H1 (cell line): ENCODE measurements around the gene GSTA2. TPM values are rescaled to one million over a fixed set of nuclear protein-coding genes. Genes with fewer than 3 reads are reported as not detected.

ENCODE experiments used
- CTCF ChIA-PET: fragments of 300-600 bp; sonication (Branson Sonifier 250); formaldehyde crosslinking; loops from one replicate; lab custom pipeline; 2021; ENCODE audit not compliant: partially characterized antibody; lab: Charles Lee
- POLR2A ChIA-PET: fragments of 300-600 bp; sonication (Branson Sonifier 250); formaldehyde crosslinking; loops from one replicate; lab custom pipeline; 2021; ENCODE audit warnings: inconsistent platforms; ENCODE audit not compliant: partially characterized antibody; lab: Charles Lee
- DNase-seq, 2 experiments: peaks; one replicate each; pipeline versions ENCODE4 v3.0.0 to v3.0.0-alpha.2; 2010 to 2022; ENCODE audit warnings: low spot score in 2 of 2, low read depth in 1 of 2, mixed read lengths in 1 of 2
- FAIRE-seq: peaks from 2 replicates; lab custom pipeline; 2011; peaks lifted over from hg19 to GRCh38; lab: Jason Lieb, UNC
- H2AFZ ChIP-seq: 2 replicates; pipeline ENCODE4 v1.8.1; 2012; ENCODE audit warnings: low read length, inconsistent platforms
- H2AK5ac ChIP-seq: 2 replicates; pipeline ENCODE4 v1.6.1; 2013; ENCODE audit warnings: low read depth, low read length
- H2BK120ac ChIP-seq: replicated peaks from 2 replicates; pipeline ENCODE3; 2013; ENCODE audit warnings: low read depth, low read length, inconsistent platforms
- H2BK12ac ChIP-seq: 2 replicates; pipeline ENCODE4 v1.6.1; 2013; ENCODE audit warnings: low read depth, low read length
- H2BK15ac ChIP-seq: 2 replicates; pipeline ENCODE4 v1.6.1; 2013; ENCODE audit warnings: low read length
- H2BK20ac ChIP-seq: 2 replicates; pipeline ENCODE4 v1.6.1; 2013; ENCODE audit warnings: low read length
- H2BK5ac ChIP-seq: 2 replicates; pipeline ENCODE4 v1.6.1; 2013; ENCODE audit warnings: low read depth, low read length
- H3K14ac ChIP-seq: 2 replicates; pipeline ENCODE4 v1.6.1; 2013; ENCODE audit warnings: inconsistent platforms; ENCODE audit not compliant: insufficient read length
- H3K18ac ChIP-seq: 2 replicates; pipeline ENCODE4 v1.6.1; 2013; ENCODE audit warnings: low read length; ENCODE audit errors: extremely low read depth
- H3K23ac ChIP-seq: 2 replicates; pipeline ENCODE4 v1.6.1; 2013; ENCODE audit warnings: inconsistent platforms; ENCODE audit not compliant: insufficient read length
- H3K23me2 ChIP-seq: 2 replicates; pipeline ENCODE4 v1.6.1; 2013; ENCODE audit warnings: low read depth, low read length
- H3K27ac ChIP-seq: 2 replicates; pipeline ENCODE4 v1.6.1; 2011; ENCODE audit warnings: low read depth, low read length, inconsistent platforms
- H3K27me3 ChIP-seq, 4 experiments: replicated peaks in 1 of 4; 1 replicate in 1 of 4; 2 replicates in 3 of 4; pipeline versions ENCODE4 v1.6.1 to v1.8.1; 2011 to 2013; ENCODE audit warnings: low read length in 3 of 4, mild to moderate bottlenecking in 3 of 4, inconsistent platforms in 2 of 4, mixed read lengths in 2 of 4, moderate library complexity in 1 of 4; ENCODE audit not compliant: control insufficient read depth in 3 of 4, insufficient read depth in 3 of 4; ENCODE audit errors: extremely low read depth in 1 of 4
- H3K36me3 ChIP-seq, 4 experiments: 2 replicates each; pipeline versions ENCODE4 v1.6.1 to v1.8.1; 2011 to 2013; ENCODE audit warnings: mild to moderate bottlenecking in 4 of 4, low read length in 3 of 4, moderate library complexity in 2 of 4, control low read depth in 1 of 4, inconsistent platforms in 1 of 4; ENCODE audit not compliant: insufficient read depth in 4 of 4, control insufficient read depth in 2 of 4
- H3K4ac ChIP-seq: replicated peaks from 2 replicates; pipeline ENCODE3; 2013; ENCODE audit warnings: low read length, low read depth, mixed read lengths, inconsistent platforms; ENCODE audit not compliant: insufficient read length
- H3K4me1 ChIP-seq, 4 experiments: replicated peaks in 1 of 4; 1 replicate in 1 of 4; 2 replicates in 3 of 4; pipeline versions ENCODE4 v1.6.1 to v1.8.1; 2011 to 2013; ENCODE audit warnings: low read length in 3 of 4, inconsistent platforms in 2 of 4, mixed read lengths in 1 of 4; ENCODE audit not compliant: insufficient read depth in 4 of 4, control insufficient read depth in 3 of 4
- H3K4me2 ChIP-seq, 2 experiments: 2 replicates each; pipeline versions ENCODE4 v1.6.1 to v1.8.1; 2011 to 2013; ENCODE audit warnings: low read depth in 2 of 2, low read length in 2 of 2, control low read depth in 1 of 2, inconsistent platforms in 1 of 2, mild to moderate bottlenecking in 1 of 2; ENCODE audit not compliant: insufficient read depth in 1 of 2
- H3K4me3 ChIP-seq, 4 experiments: fragments of 200-600, 300-600 bp in 1 of 4; sonication (generic), shearing (Covaris generic), sonication (Bioruptor Twin) in 1 of 4; 2 replicates each; pipeline versions ENCODE4 v1.5.1 to v1.8.1; 2011 to 2016; ENCODE audit warnings: low read length in 4 of 4, low read depth in 3 of 4, control low read depth in 2 of 4, inconsistent platforms in 2 of 4, mild to moderate bottlenecking in 2 of 4, mixed read lengths in 1 of 4, moderate library complexity in 1 of 4; ENCODE audit not compliant: insufficient read depth in 2 of 4; ENCODE audit errors: extremely low read depth in 1 of 4
- H3K56ac ChIP-seq: replicated peaks from 2 replicates; pipeline ENCODE3; 2013; ENCODE audit warnings: low read depth, mild to moderate bottlenecking, mixed read lengths, low read length, inconsistent platforms; ENCODE audit not compliant: insufficient read length
- H3K79me1 ChIP-seq: 2 replicates; pipeline ENCODE4 v1.6.1; 2013; ENCODE audit warnings: low read depth, low read length, control low read depth
- H3K79me2 ChIP-seq, 2 experiments: 2 replicates each; pipeline versions ENCODE4 v1.6.1 to v1.8.1; 2012 to 2013; ENCODE audit warnings: low read length in 2 of 2, mild to moderate bottlenecking in 2 of 2, inconsistent platforms in 1 of 2; ENCODE audit not compliant: insufficient read depth in 2 of 2, control insufficient read depth in 1 of 2
- H3K9ac ChIP-seq, 4 experiments: replicated peaks in 1 of 4; 1 replicate in 1 of 4; 2 replicates in 3 of 4; pipeline versions ENCODE4 v1.6.1 to v1.8.1; 2011 to 2013; ENCODE audit warnings: low read depth in 3 of 4, low read length in 3 of 4, control low read depth in 2 of 4, mild to moderate bottlenecking in 2 of 4, moderate library complexity in 2 of 4, inconsistent platforms in 1 of 4; ENCODE audit errors: extremely low read depth in 1 of 4
- H3K9me3 ChIP-seq, 2 experiments: 2 replicates each; pipeline versions ENCODE4 v1.6.1 to v1.8.1; 2012 to 2013; ENCODE audit warnings: mild to moderate bottlenecking in 2 of 2, moderate library complexity in 2 of 2, control low read depth in 1 of 2, inconsistent platforms in 1 of 2, low read depth in 1 of 2, low read length in 1 of 2, mixed read lengths in 1 of 2; ENCODE audit not compliant: insufficient read depth in 2 of 2
- H4K20me1 ChIP-seq, 2 experiments: replicated peaks in 1 of 2; 2 replicates each; pipeline versions ENCODE3 to v1.8.1; 2011 to 2013; ENCODE audit warnings: inconsistent platforms in 2 of 2, low read length in 2 of 2, mild to moderate bottlenecking in 1 of 2; ENCODE audit not compliant: insufficient read depth in 2 of 2, control insufficient read depth in 1 of 2
- H4K5ac ChIP-seq: 2 replicates; pipeline ENCODE4 v1.6.1; 2013; ENCODE audit warnings: low read length, low read depth, mixed read lengths, inconsistent platforms; ENCODE audit not compliant: insufficient read length
- H4K8ac ChIP-seq: 2 replicates; pipeline ENCODE4 v1.8.0; 2013; ENCODE audit warnings: mild to moderate bottlenecking, moderate library complexity, low read length, inconsistent platforms; ENCODE audit not compliant: insufficient read depth; ENCODE audit errors: extremely low read depth
- H4K91ac ChIP-seq: replicated peaks from 2 replicates; pipeline ENCODE3; 2013; ENCODE audit warnings: low read length, mixed read lengths, inconsistent platforms; ENCODE audit not compliant: insufficient read length
- CBX8 ChIP-seq: fragments of 300-800, 300-1000 bp; sonication (generic); IDR thresholded peaks from 2 replicates; pipeline ENCODE4 v1.7.1; 2016; ENCODE audit warnings: low read depth, low read length, borderline replicate concordance
- CHD1 ChIP-seq: IDR thresholded peaks from 2 replicates; pipeline ENCODE4 v1.6.1; 2012; ENCODE audit warnings: low read depth, low read length, improper control_type of control experiment
- FOSL1 ChIP-seq: IDR thresholded peaks from 2 replicates; pipeline ENCODE4 v1.6.1; 2011; ENCODE audit warnings: mild to moderate bottlenecking, low read depth, low read length, moderate library complexity; ENCODE audit not compliant: insufficient read depth
- HDAC2 ChIP-seq, 2 experiments: fragments of 300-600 bp in 1 of 2; sonication (generic) in 1 of 2; IDR thresholded peaks; 2 replicates each; pipeline ENCODE4 v1.6.1; 2011 to 2012; ENCODE audit warnings: low read depth in 2 of 2, low read length in 2 of 2, mild to moderate bottlenecking in 2 of 2, moderate library complexity in 2 of 2, borderline replicate concordance in 1 of 2, inconsistent platforms in 1 of 2
- MAFK ChIP-seq: IDR thresholded peaks from 2 replicates; pipeline ENCODE4 v1.6.1; 2012; ENCODE audit warnings: low read depth, mild to moderate bottlenecking, improper control_type of control experiment, low read length
- RAD21 ChIP-seq, 2 experiments: IDR thresholded peaks in 1 of 2; conservative IDR thresholded peaks in 1 of 2; 2 replicates each; pipeline ENCODE4 v1.6.1; 2011; ENCODE audit warnings: low read depth in 2 of 2, low read length in 2 of 2, improper control_type of control experiment in 1 of 2, inconsistent platforms in 1 of 2, mild to moderate bottlenecking in 1 of 2, moderate library complexity in 1 of 2
- RNF2 ChIP-seq: fragments of 200-900, 300-1000 bp; sonication (generic); IDR thresholded peaks from 2 replicates; pipeline ENCODE4 v1.7.1; 2016; ENCODE audit warnings: borderline replicate concordance, low read depth, mild to moderate bottlenecking, antibody characterized with exemption, low read length; ENCODE audit not compliant: poor library complexity, severe bottlenecking; ENCODE audit errors: missing control alignments
- SIN3A ChIP-seq, 2 experiments: IDR thresholded peaks in 1 of 2; conservative IDR thresholded peaks in 1 of 2; 2 replicates each; pipeline ENCODE4 v1.6.1; 2011 to 2012; ENCODE audit warnings: low read length in 2 of 2, improper control_type of control experiment in 1 of 2, low read depth in 1 of 2, mild to moderate bottlenecking in 1 of 2
- SIRT6 ChIP-seq: IDR thresholded peaks from one replicate; pipeline ENCODE4 v1.7.1; 2012; ENCODE audit warnings: low read length, inconsistent platforms
- WGBS, 2 experiments: shearing (Covaris generic) in 1 of 2; methylation state at CpG; one replicate each; pipeline versions ENCODE4 v1.1.6 to v1.1.7; 2013 to 2015; ENCODE audit warnings: low lambda C conversion rate in 2 of 2, mixed read lengths in 2 of 2, inconsistent platforms in 1 of 2, low coverage in 1 of 2, missing lambda C conversion rate in 1 of 2; ENCODE audit not compliant: insufficient replicate concordance in 2 of 2, insufficient coverage in 1 of 2, insufficient read length in 1 of 2; ENCODE audit errors: extremely low coverage in 1 of 2, missing lambda C conversion rate in 1 of 2; 5-methylcytosine and 5-hydroxymethylcytosine counted together
- polyA plus RNA-seq, 7 experiments: library from polyadenylated mRNA; depleted of rRNA in 3 of 7; stranded (reverse) in 5 of 7; unstranded in 2 of 7; fragments of >200 nt in 5 of 7; fragments of 200-250 nt in 2 of 7; gene quantifications; 1 replicate in 5 of 7; 2 replicates in 1 of 7; 4 replicates in 1 of 7; pipeline versions ENCODE4 v1.2.1 to v1.2.3, GENCODE V29; 2011 to 2013; ENCODE audit warnings: missing spikeins in 2 of 7, mixed read lengths in 2 of 7
- total RNA-seq: library from RNA; stranded (reverse); fragmentation: NEBNext Ultra II Directional; extraction: Animal tissue kit (Norgen Biotek cat#: 25700); gene quantifications from 2 replicates; pipeline ENCODE4 v1.2.1, GENCODE V29; 2021
- TF ChIP-seq, protein P1 (sequence below): IDR thresholded peaks from 2 replicates; pipeline ENCODE4 v1.6.1; 2012; ENCODE audit warnings: inconsistent platforms

GSTA2 gene
- total and polyA plus RNA-seq, 2 of the 8 experiments (the other 6 are each of a cell fraction or from before 2014, with no cell fraction given) = 0.05 TPM; not detected in 1

- no peak for FAIRE-seq
- TF ChIP-seq RAD21 (IDR thresholded peaks at IDR 0.05 in 1 of 2, conservative IDR thresholded peaks at IDR 0.05 in 1 of 2; ENCODE audit: low read depth in 2 of 2, low read length in 2 of 2) (no peak), SIRT6 (no peak), CBX8 (no peak), MAFK (no peak), SIN3A (conservative IDR thresholded peaks at IDR 0.05 in 1 of 2, IDR thresholded peaks at IDR 0.05 in 1 of 2; ENCODE audit: low read depth in 1 of 2, low read length in 2 of 2) (no peak), HDAC2 (IDR thresholded peaks at IDR 0.05; ENCODE audit: borderline replicate concordance in 1 of 2, low read depth in 2 of 2, low read length in 2 of 2) (no peak), RNF2 (no peak), FOSL1 (no peak), CHD1 (no peak)
- TF ChIP-seq, protein P1, sequence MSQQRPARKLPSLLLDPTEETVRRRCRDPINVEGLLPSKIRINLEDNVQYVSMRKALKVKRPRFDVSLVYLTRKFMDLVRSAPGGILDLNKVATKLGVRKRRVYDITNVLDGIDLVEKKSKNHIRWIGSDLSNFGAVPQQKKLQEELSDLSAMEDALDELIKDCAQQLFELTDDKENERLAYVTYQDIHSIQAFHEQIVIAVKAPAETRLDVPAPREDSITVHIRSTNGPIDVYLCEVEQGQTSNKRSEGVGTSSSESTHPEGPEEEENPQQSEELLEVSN = no peak
Observed at GRCh38 chr6:52729576-52729975, 33.7 kb downstream of the GSTA2 start.

More at GRCh38 chr6:52729576-52729975, 33.7 kb downstream of the GSTA2 start:
- Histone ChIP-seq H3K23me2 (no peaks in the 10 kb centered on the region), H3K79me1 (no peaks in the 10 kb centered on the region; the same call in 1 of the 2 replicates), H3K9me3 (no peaks in the 10 kb centered on the region), H4K20me1 (no peaks in the 10 kb centered on the region), H2BK5ac (no peak overlapping the region), H3K14ac (no peak overlapping the region), H2BK120ac (no peak overlapping the region), H2BK20ac (no peak overlapping the region), H3K4me1 (peaks cover 0 to 2% (median 1%) of the 10 kb centered on the region in 4 experiments; a peak in 2 of 7 replicates), H4K91ac (no peak overlapping the region), H2BK15ac (no peak overlapping the region), H3K4me3 (no peak overlapping the region), H3K18ac (no peak overlapping the region), H3K56ac (no peak overlapping the region), H3K79me2 (no peaks in the 10 kb centered on the region), H2AK5ac (no peak overlapping the region), H3K23ac (no peak overlapping the region), H2AFZ (no peak overlapping the region), H3K27me3 (no peaks in the 10 kb centered on the region), H3K4ac (no peak overlapping the region), H3K4me2 (no peak overlapping the region), H3K9ac (no peak overlapping the region), H4K5ac (no peak overlapping the region), H3K36me3 (no peaks in the 10 kb centered on the region), H4K8ac (no peak overlapping the region), H2BK12ac (no peak overlapping the region), H3K27ac (no peak overlapping the region)
- CTCF ChIA-PET = interaction anchor here (1.7 kb wide), 1 partner anchor 34 kb away, joined by 5 read pairs; the partner anchor contains the start of gene GSTA2
- POLR2A ChIA-PET = no interaction called here
- WGBS, 2 experiments = 44% methylated on average over 1 of the region's 1 CpG; no CpG with 5 or more reads in 1 of the 2 experiments
- DNase-seq = no peak
